ENCODE measurements around the gene MOB3A.
"Not testable (repeated sequence)": the region's sequence is repeated elsewhere in the genome, so short reads cannot be mapped to it uniquely, and the experiment has no call there.

Gene MOB3A

GRCh38 chr19:2129892-2130770 lies 34.0 kb upstream of the MOB3A start:
- no peak overlapping the region for H3K4me3 ChIP-seq (ENCODE audit: control insufficient read depth, low read depth, low read length)
- no peak for TF ChIP-seq CTCF (IDR thresholded peaks at IDR 0.05; ENCODE audit: control insufficient read depth, insufficient read depth, low read depth, low read length, missing control alignments)
- no peak for DNase-seq (ENCODE audit: low read depth)

GRCh38 chr19:2129486-2129885 lies 33.4 kb upstream of the MOB3A start:
- H3K4me3 ChIP-seq (ENCODE audit: control insufficient read depth, low read depth, low read length): no peak overlapping the region
- no peak for DNase-seq (ENCODE audit: low read depth)
- TF ChIP-seq CTCF (IDR thresholded peaks at IDR 0.05; ENCODE audit: control insufficient read depth, insufficient read depth, low read depth, low read length, missing control alignments): no peak

GRCh38 chr19:2129022-2129421 lies 32.9 kb upstream of the MOB3A start:
- DNase-seq (ENCODE audit: low read depth): no peak
- no peak for TF ChIP-seq CTCF (IDR thresholded peaks at IDR 0.05; ENCODE audit: control insufficient read depth, insufficient read depth, low read depth, low read length, missing control alignments)
- H3K4me3 ChIP-seq (ENCODE audit: control insufficient read depth, low read depth, low read length): no peak overlapping the region

- DNase-seq (ENCODE audit: low read depth); H3K4me3 ChIP-seq (ENCODE audit: control insufficient read depth, low read depth, low read length): not testable (repeated sequence)
These were observed 32.1 kb upstream of the MOB3A start for GRCh38 chr19:2128252-2128651.

- no peak for TF ChIP-seq CTCF (IDR thresholded peaks at IDR 0.05; ENCODE audit: control insufficient read depth, insufficient read depth, low read depth, low read length, missing control alignments)
- H3K4me3 ChIP-seq (ENCODE audit: control insufficient read depth, low read depth, low read length): no peak overlapping the region
- no peak for DNase-seq (ENCODE audit: low read depth)
These were observed 31.6 kb upstream of the MOB3A start for GRCh38 chr19:2127758-2128157.

GRCh38 chr19:2126879-2127518 lies 30.9 kb upstream of the MOB3A start:
- no peak for DNase-seq (ENCODE audit: low read depth)
- no peak overlapping the region for H3K4me3 ChIP-seq (ENCODE audit: control insufficient read depth, low read depth, low read length)
- no peak for TF ChIP-seq CTCF (IDR thresholded peaks at IDR 0.05; ENCODE audit: control insufficient read depth, insufficient read depth, low read depth, low read length, missing control alignments)

GRCh38 chr19:2123682-2124387 lies 27.7 kb upstream of the MOB3A start:
- no peak for DNase-seq (ENCODE audit: low read depth)
- H3K4me3 ChIP-seq (ENCODE audit: control insufficient read depth, low read depth, low read length): no peak overlapping the region
- TF ChIP-seq CTCF (IDR thresholded peaks at IDR 0.05; ENCODE audit: control insufficient read depth, insufficient read depth, low read depth, low read length, missing control alignments): no peak

Measured in AG09309 (cell line).